Gastroesophageal sphincter (tissue), 4 donors: ENCODE measurements around the gene HIP1. TPM values are rescaled to one million over a fixed set of nuclear protein-coding genes. Genes with fewer than 3 reads are reported as not detected.
A peak's percentile ranks its signal among the peaks of the same experiment; 100 is the strongest.
"Not testable (repeated sequence)": the region's sequence is repeated elsewhere in the genome, so short reads cannot be mapped to it uniquely, and the experiment has no call there.

Experiments used
- ATAC-seq: fragments of 150-250 bp; one replicate; pipeline ENCODE4 v1.9.1; 2016; ENCODE audit warnings: mild to moderate bottlenecking, moderate library complexity
- H3K27ac ChIP-seq, 4 donors: fragments of 200-600 bp; sonication (generic) in 3 of 4; 1 replicate in 3 of 4; 2 replicates in 1 of 4; pipeline ENCODE4 v1.5.1; 2016 to 2019
- H3K27me3 ChIP-seq: fragments of 200-600 bp; sonication (generic); one replicate; pipeline ENCODE4 v1.5.1; 2019
- H3K36me3 ChIP-seq, 2 donors: fragments of 200-600 bp; sonication (generic); one replicate each; pipeline ENCODE4 v1.5.1; 2019; ENCODE audit warnings: control low read depth in 1 of 2
- H3K4me1 ChIP-seq, 3 donors: fragments of 200-600 bp; sonication (generic); 1 replicate in 2 of 3; 2 replicates in 1 of 3; pipeline ENCODE4 v1.5.1; 2016 to 2019; ENCODE audit warnings: control low read depth in 2 of 3
- H3K4me3 ChIP-seq, 2 donors: fragments of 200-600 bp; sonication (generic); one replicate each; pipeline ENCODE4 v1.5.1; 2019; ENCODE audit warnings: mild to moderate bottlenecking in 1 of 2, moderate library complexity in 1 of 2
- H3K9me3 ChIP-seq, 3 donors: fragments of 200-600 bp; sonication (generic); one replicate each; pipeline ENCODE4 v1.5.1; 2017 to 2019; ENCODE audit warnings: control low read depth in 2 of 3
- CTCF ChIP-seq, 4 experiments: fragments of 200-600 bp in 2 of 4; fragments of 450-650 bp in 2 of 4; sonication (generic) in 1 of 4; IDR thresholded peaks; one replicate each; pipeline ENCODE4 v1.5.1; 2017 to 2019; ENCODE audit warnings: antibody characterized with exemption in 4 of 4, mild to moderate bottlenecking in 2 of 4, moderate library complexity in 2 of 4
- EP300 ChIP-seq: sonication (generic); formaldehyde crosslinking; IDR thresholded peaks from one replicate; pipeline ENCODE4 v1.6.1; 2017; ENCODE audit warnings: antibody characterized with exemption, mild to moderate bottlenecking
- POLR2A ChIP-seq, 2 donors: fragments of 450-650 bp; IDR thresholded peaks; one replicate each; pipeline ENCODE4 v1.6.1; 2017; ENCODE audit warnings: antibody characterized with exemption in 2 of 2, mild to moderate bottlenecking in 2 of 2, moderate library complexity in 1 of 2
- POLR2AphosphoS5 ChIP-seq: sonication (generic); formaldehyde crosslinking; IDR thresholded peaks from one replicate; pipeline ENCODE4 v1.6.1; 2017; ENCODE audit warnings: antibody characterized with exemption
- WGBS, 2 donors: methylation state at CpG; one replicate each; pipeline ENCODE4 v1.1.5; 2018; ENCODE audit warnings: low coverage in 1 of 2; 5-methylcytosine and 5-hydroxymethylcytosine counted together
- total RNA-seq, 4 donors: library from RNA; depleted of rRNA; stranded (reverse); fragments of >200 nt; gene quantifications; one replicate each; pipeline ENCODE4 v1.1.0, GENCODE V29; 2016

HIP1 gene
- total RNA-seq, 4 donors from 2014 or later, result 12.3 to 32.6 (median 22.6) TPM

GRCh38 chr7:75772081-75773077 lies 33.6 kb upstream of the HIP1 start, which contains the start of gene CCL26:
CCL26 (minus strand) TSS chr7:75772211; CDS start chr7:75772176, 35 bp downstream.
- peak; percentile 20 for TF ChIP-seq POLR2AphosphoS5
- no peak for TF ChIP-seq EP300
- ATAC-seq, result peak; percentile 73
- no peaks in the 10 kb centered on the region for H3K4me1 ChIP-seq
- 48 to 73% methylated on average over 2 to 9 of the region's 9 CpGs for WGBS, 2 donors
- no peaks in the 10 kb centered on the region for H3K9me3 ChIP-seq
- H3K36me3 ChIP-seq, result no peaks in the 10 kb centered on the region
- H3K27me3 ChIP-seq, result no peaks in the 10 kb centered on the region
- H3K27ac ChIP-seq, result peak within 1 kb of the TSS in 3 of 4 donors; percentile 43 to 64 (median 52)
- H3K4me3 ChIP-seq, result no peak within 1 kb of the TSS

DNA sequence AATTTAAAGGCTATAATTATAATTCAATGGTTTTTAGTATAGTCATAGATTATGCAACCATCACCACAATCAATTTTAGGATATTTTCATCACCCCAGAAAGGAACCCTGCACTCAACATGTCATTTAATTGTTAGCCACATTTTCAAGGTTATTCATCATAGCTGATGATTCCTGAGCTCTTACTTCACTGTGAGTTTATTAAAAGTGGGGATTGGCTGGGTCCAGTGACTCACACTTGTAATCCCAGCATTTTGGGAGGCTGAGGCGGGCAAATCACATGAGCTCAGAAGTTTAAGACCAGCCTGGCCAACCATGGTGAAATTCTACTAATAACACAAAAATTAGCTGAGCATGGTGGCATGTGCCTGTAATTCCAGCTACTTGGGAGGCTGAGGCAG lies 32.5 kb upstream of the HIP1 start:
- Histone ChIP-seq H3K27me3 (no peaks in the 10 kb centered on the region), H3K4me1 (no peaks in the 10 kb centered on the region), H3K9me3 (no peaks in the 10 kb centered on the region), H3K4me3 (no peak overlapping the region), H3K36me3 (no peaks in the 10 kb centered on the region), H3K27ac (peak overlapping the region in 1 of 4 donors; percentile 52)
- no peak for TF ChIP-seq POLR2A (IDR thresholded peaks at IDR 0.05)
- TF ChIP-seq POLR2AphosphoS5, result no peak
- TF ChIP-seq EP300, result no peak
- no peak for TF ChIP-seq CTCF (IDR thresholded peaks at IDR 0.05)
- no peak for ATAC-seq
- WGBS, 2 donors, result 67% methylated on average over 1 of the region's 1 CpG; no CpG with 5 or more reads in 1 of the 2 donors

GRCh38 chr7:75762350-75762917 lies 23.7 kb upstream of the HIP1 start:
- H3K9me3 ChIP-seq, result no peaks in the 10 kb centered on the region
- TF ChIP-seq POLR2AphosphoS5, result no peak
- TF ChIP-seq EP300, result no peak
- TF ChIP-seq CTCF (IDR thresholded peaks at IDR 0.05), result peak in 3 of 4 experiments; percentile 78 to 84 (median 81)
- ATAC-seq, result peak; percentile 79
- no peak overlapping the region for H3K4me3 ChIP-seq
- H3K36me3 ChIP-seq, result no peaks in the 10 kb centered on the region
- WGBS, 2 donors, result 6% methylated on average over 2 of the region's 2 CpGs
- H3K4me1 ChIP-seq, result peaks cover 0 to 7% (median 0%) of the 10 kb centered on the region in 3 donors
- no peak overlapping the region for H3K27ac ChIP-seq
- no peaks in the 10 kb centered on the region for H3K27me3 ChIP-seq

DNA sequence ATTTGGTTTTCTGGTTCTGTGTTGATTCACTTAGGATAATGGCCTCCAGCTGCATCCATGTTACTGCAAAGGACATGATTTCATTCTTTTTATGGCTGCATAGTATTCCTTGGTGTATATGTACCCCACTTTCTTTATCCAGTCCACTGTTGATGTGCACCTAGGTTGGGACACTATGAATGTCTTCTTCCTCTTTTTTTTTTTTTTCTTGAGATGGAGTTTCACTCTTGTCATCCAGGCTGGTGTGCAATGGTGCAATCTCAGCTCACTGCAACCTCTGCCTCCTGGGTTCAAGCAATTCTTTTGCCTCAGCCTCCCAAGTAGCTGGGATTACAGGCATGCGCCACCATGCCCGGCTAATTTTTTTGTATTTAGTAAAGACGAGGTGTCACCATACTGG lies 23.1 kb upstream of the HIP1 start:
- not testable (repeated sequence) for H3K4me3 ChIP-seq, H3K27ac ChIP-seq, H3K4me1 ChIP-seq, H3K36me3 ChIP-seq, H3K9me3 ChIP-seq, H3K27me3 ChIP-seq, ATAC-seq
- 83 to 93% methylated on average over 3 of the region's 3 CpGs for WGBS, 2 donors

DNA sequence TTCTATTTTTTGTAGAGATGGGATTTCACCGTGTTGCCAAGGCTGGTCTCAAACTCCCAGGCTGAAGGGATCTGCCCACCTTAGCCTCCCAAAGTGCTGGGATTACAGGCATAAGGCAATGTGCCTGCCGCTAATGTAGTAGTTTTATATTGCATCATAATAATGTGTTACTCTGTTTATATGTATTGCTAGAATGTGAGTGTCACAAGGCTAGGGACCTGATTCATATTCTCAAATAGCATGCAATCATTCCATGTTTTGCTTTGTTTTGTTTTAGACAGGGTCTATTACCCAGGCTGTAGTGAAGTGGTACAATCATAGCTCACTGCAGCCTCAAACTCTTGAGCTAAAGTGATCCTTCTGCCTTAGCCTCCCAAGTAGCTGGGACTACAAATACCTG lies 19.8 kb upstream of the HIP1 start:
- H3K36me3 ChIP-seq, result no peaks in the 10 kb centered on the region
- no peak overlapping the region for H3K4me3 ChIP-seq
- 73 to 76% methylated on average over 2 of the region's 2 CpGs for WGBS, 2 donors
- no peak for ATAC-seq
- no peaks in the 10 kb centered on the region for H3K27me3 ChIP-seq
- H3K27ac ChIP-seq, result no peak overlapping the region
- no peak for TF ChIP-seq POLR2AphosphoS5
- no peak for TF ChIP-seq POLR2A (IDR thresholded peaks at IDR 0.05)
- no peak for TF ChIP-seq CTCF (IDR thresholded peaks at IDR 0.05)
- TF ChIP-seq EP300, result no peak
- peaks cover 0 to 7% (median 0%) of the 10 kb centered on the region in 3 donors for H3K4me1 ChIP-seq
- no peaks in the 10 kb centered on the region for H3K9me3 ChIP-seq
